HG03025 (cell line): ENCODE measurements around the gene UNKL.

Experiments
- ATAC-seq: cut with Tn5 transposase; IDR thresholded peaks from one replicate; pipeline ENCODE4 v1.9.1; 2021; ENCODE audit warnings: mild to moderate bottlenecking, moderate library complexity; ENCODE audit not compliant: unreplicated experiment, low FRiP score

UNKL gene

GRCh38 chr16:1314399-1315068 lies 100.0 kb downstream of the UNKL start:
- ATAC-seq, result no peak

- no peak for ATAC-seq
These were observed 100.7 kb downstream of the UNKL start for GRCh38 chr16:1313721-1314369.
